Measurements from ENCODE around the gene PDXDC1.
"Not testable (repeated sequence)": the region's sequence is repeated elsewhere in the genome, so short reads cannot be mapped to it uniquely, and the experiment has no call there.

The PDXDC1 gene

GRCh38 chr16:14999845-15000244 lies 25.0 kb downstream of the PDXDC1 start:
- not testable (repeated sequence) for H2BK5ac ChIP-seq (ENCODE audit: low read depth, low read length, poor library complexity); H3K9ac ChIP-seq (ENCODE audit: low read length); H3K27me3 ChIP-seq (ENCODE audit: insufficient read depth, low read length); H2BK12ac ChIP-seq (ENCODE audit: low read length); H3K18ac ChIP-seq (ENCODE audit: low read length); H3K79me1 ChIP-seq (ENCODE audit: low read length); H3K4ac ChIP-seq (ENCODE audit: low read depth, low read length); H3K9me3 ChIP-seq (ENCODE audit: insufficient read depth, low read depth, low read length); H3K4me1 ChIP-seq (ENCODE audit: control insufficient read depth in 1 of 2, insufficient read depth in 2 of 2, low read length in 2 of 2); H3K27ac ChIP-seq (ENCODE audit: low read depth, low read length); H3K14ac ChIP-seq (ENCODE audit: low read length); H4K8ac ChIP-seq (ENCODE audit: low read depth, low read length); H2AK5ac ChIP-seq (ENCODE audit: low read length); H2AFZ ChIP-seq (ENCODE audit: insufficient read depth, low read length, poor library complexity); H3K79me2 ChIP-seq (ENCODE audit: control insufficient read depth, insufficient read depth, low read length, poor library complexity); H3K4me2 ChIP-seq (ENCODE audit: low read length); H3K4me3 ChIP-seq (ENCODE audit: low read depth, low read length); H4K12ac ChIP-seq (ENCODE audit: low read depth, low read length); H2BK120ac ChIP-seq (ENCODE audit: insufficient read depth, low read length, poor library complexity); H4K91ac ChIP-seq (ENCODE audit: low read depth, low read length); DNase-seq; H3K23ac ChIP-seq (ENCODE audit: low read length)
- peaks cover 13 to 15% of the 10 kb centered on the region in 2 experiments for H3K36me3 ChIP-seq (ENCODE audit: control insufficient read depth in 1 of 2, insufficient read depth in 2 of 2, low read length in 2 of 2)
- WGBS (ENCODE audit: extremely low coverage, insufficient coverage, insufficient read length), result no CpG with 5 or more reads among the region's 3 CpGs

- not testable (repeated sequence) for H4K12ac ChIP-seq (ENCODE audit: low read depth, low read length); H3K27ac ChIP-seq (ENCODE audit: low read depth, low read length); H3K4me2 ChIP-seq (ENCODE audit: low read length); H3K27me3 ChIP-seq (ENCODE audit: insufficient read depth, low read length); DNase-seq; H2AFZ ChIP-seq (ENCODE audit: insufficient read depth, low read length, poor library complexity); H2AK5ac ChIP-seq (ENCODE audit: low read length); H2BK12ac ChIP-seq (ENCODE audit: low read length); H2BK5ac ChIP-seq (ENCODE audit: low read depth, low read length, poor library complexity); H3K4ac ChIP-seq (ENCODE audit: low read depth, low read length); H2BK120ac ChIP-seq (ENCODE audit: insufficient read depth, low read length, poor library complexity); H3K23ac ChIP-seq (ENCODE audit: low read length); H3K9ac ChIP-seq (ENCODE audit: low read length); H3K79me1 ChIP-seq (ENCODE audit: low read length); H3K79me2 ChIP-seq (ENCODE audit: control insufficient read depth, insufficient read depth, low read length, poor library complexity); H3K9me3 ChIP-seq (ENCODE audit: insufficient read depth, low read depth, low read length); H3K18ac ChIP-seq (ENCODE audit: low read length); H4K8ac ChIP-seq (ENCODE audit: low read depth, low read length); H4K91ac ChIP-seq (ENCODE audit: low read depth, low read length); H3K4me3 ChIP-seq (ENCODE audit: low read depth, low read length); H3K4me1 ChIP-seq (ENCODE audit: control insufficient read depth in 1 of 2, insufficient read depth in 2 of 2, low read length in 2 of 2); H3K14ac ChIP-seq (ENCODE audit: low read length)
- WGBS (ENCODE audit: extremely low coverage, insufficient coverage, insufficient read length), result no CpG with 5 or more reads among the region's 3 CpGs
- H3K36me3 ChIP-seq (ENCODE audit: control insufficient read depth in 1 of 2, insufficient read depth in 2 of 2, low read length in 2 of 2), result peaks cover 18 to 22% of the 10 kb centered on the region in 2 experiments
These were observed 27.6 kb downstream of the PDXDC1 start for GRCh38 chr16:15002448-15002847.

DNA sequence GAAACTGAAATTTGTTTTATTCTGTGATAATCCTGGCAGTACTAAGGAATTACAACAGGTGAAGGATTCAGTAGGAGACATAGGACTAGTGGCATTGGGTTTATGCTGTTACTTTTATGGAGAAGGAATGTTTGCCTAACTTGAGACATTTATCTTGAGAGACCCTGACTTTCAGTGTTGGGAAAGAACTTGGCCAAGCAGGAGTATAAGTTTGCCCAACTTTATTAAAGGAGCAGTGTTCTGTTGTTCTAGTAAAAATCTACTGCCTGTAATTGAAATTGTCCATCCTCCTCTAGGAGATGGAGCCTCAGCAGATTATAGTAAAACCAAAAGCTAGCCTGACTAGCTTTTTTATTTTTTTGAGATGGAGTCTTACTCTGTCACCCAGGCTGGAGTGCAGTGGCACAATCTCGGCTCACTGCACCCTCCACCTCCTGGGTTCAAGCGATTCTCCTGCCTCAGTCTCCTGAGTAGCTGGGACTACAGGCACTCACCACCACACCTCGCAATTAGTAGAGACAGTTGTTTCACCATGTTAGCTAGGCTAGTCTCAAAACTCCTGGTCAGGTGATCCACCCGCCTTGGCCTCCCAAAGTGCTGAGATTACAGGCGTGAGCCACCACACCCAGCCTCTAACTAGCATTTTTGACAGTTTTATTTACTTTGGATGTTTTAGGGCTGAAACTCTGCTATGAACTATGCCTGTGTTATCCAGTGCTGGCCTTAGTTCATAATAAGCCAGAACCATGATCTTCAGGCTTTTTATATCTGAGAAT lies 30.7 kb downstream of the PDXDC1 start:
- not testable (repeated sequence) for H3K9me3 ChIP-seq (ENCODE audit: insufficient read depth, low read depth, low read length); H3K9ac ChIP-seq (ENCODE audit: low read length); H4K91ac ChIP-seq (ENCODE audit: low read depth, low read length); H2BK5ac ChIP-seq (ENCODE audit: low read depth, low read length, poor library complexity); H3K27ac ChIP-seq (ENCODE audit: low read depth, low read length); H3K79me2 ChIP-seq (ENCODE audit: control insufficient read depth, insufficient read depth, low read length, poor library complexity); H3K27me3 ChIP-seq (ENCODE audit: insufficient read depth, low read length); H3K4ac ChIP-seq (ENCODE audit: low read depth, low read length); H3K79me1 ChIP-seq (ENCODE audit: low read length); H3K23ac ChIP-seq (ENCODE audit: low read length); H4K8ac ChIP-seq (ENCODE audit: low read depth, low read length); H2BK12ac ChIP-seq (ENCODE audit: low read length); H2AK5ac ChIP-seq (ENCODE audit: low read length); H2AFZ ChIP-seq (ENCODE audit: insufficient read depth, low read length, poor library complexity); H2BK120ac ChIP-seq (ENCODE audit: insufficient read depth, low read length, poor library complexity); H3K4me1 ChIP-seq (ENCODE audit: control insufficient read depth in 1 of 2, insufficient read depth in 2 of 2, low read length in 2 of 2); H3K18ac ChIP-seq (ENCODE audit: low read length); H3K4me2 ChIP-seq (ENCODE audit: low read length); H4K12ac ChIP-seq (ENCODE audit: low read depth, low read length); H3K4me3 ChIP-seq (ENCODE audit: low read depth, low read length); DNase-seq; H3K14ac ChIP-seq (ENCODE audit: low read length)
- no CpG with 5 or more reads among the region's 5 CpGs for WGBS (ENCODE audit: extremely low coverage, insufficient coverage, insufficient read length)
- H3K36me3 ChIP-seq (ENCODE audit: control insufficient read depth in 1 of 2, insufficient read depth in 2 of 2, low read length in 2 of 2), result peaks cover 14 to 17% of the 10 kb centered on the region in 2 experiments

DNA sequence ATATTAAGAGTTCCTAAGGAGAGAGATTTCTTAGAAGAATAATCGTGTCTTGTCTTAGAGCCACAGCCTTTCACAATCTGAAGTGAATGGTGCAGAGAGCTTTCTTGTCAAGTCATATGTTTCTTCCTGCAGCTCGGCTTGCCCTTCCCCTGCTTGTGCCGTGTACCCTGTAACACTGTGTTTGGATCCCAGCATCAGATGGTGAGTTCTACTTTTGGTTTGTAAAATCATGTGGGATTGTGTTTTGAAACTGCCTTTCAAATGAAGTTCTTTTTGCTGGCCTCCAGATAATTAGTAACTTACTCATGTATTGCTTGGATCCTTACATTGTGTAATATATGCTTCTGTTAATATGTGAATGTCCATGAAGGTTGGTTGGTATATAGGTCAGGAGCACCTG lies 33.8 kb downstream of the PDXDC1 start:
- not testable (repeated sequence) for H2BK12ac ChIP-seq (ENCODE audit: low read length); H4K12ac ChIP-seq (ENCODE audit: low read depth, low read length); H3K9me3 ChIP-seq (ENCODE audit: insufficient read depth, low read depth, low read length); H2AK5ac ChIP-seq (ENCODE audit: low read length); H3K4me3 ChIP-seq (ENCODE audit: low read depth, low read length); H3K9ac ChIP-seq (ENCODE audit: low read length); H3K79me1 ChIP-seq (ENCODE audit: low read length); H4K8ac ChIP-seq (ENCODE audit: low read depth, low read length); H2BK120ac ChIP-seq (ENCODE audit: insufficient read depth, low read length, poor library complexity); H3K4ac ChIP-seq (ENCODE audit: low read depth, low read length); H3K23ac ChIP-seq (ENCODE audit: low read length); H3K27me3 ChIP-seq (ENCODE audit: insufficient read depth, low read length); H2BK5ac ChIP-seq (ENCODE audit: low read depth, low read length, poor library complexity); H3K27ac ChIP-seq (ENCODE audit: low read depth, low read length); H4K91ac ChIP-seq (ENCODE audit: low read depth, low read length); H3K4me2 ChIP-seq (ENCODE audit: low read length); H2AFZ ChIP-seq (ENCODE audit: insufficient read depth, low read length, poor library complexity); H3K79me2 ChIP-seq (ENCODE audit: control insufficient read depth, insufficient read depth, low read length, poor library complexity); DNase-seq; H3K18ac ChIP-seq (ENCODE audit: low read length); H3K14ac ChIP-seq (ENCODE audit: low read length); H3K4me1 ChIP-seq (ENCODE audit: control insufficient read depth in 1 of 2, insufficient read depth in 2 of 2, low read length in 2 of 2)
- peaks cover 18 to 24% of the 10 kb centered on the region in 2 experiments for H3K36me3 ChIP-seq (ENCODE audit: control insufficient read depth in 1 of 2, insufficient read depth in 2 of 2, low read length in 2 of 2)
- WGBS (ENCODE audit: extremely low coverage, insufficient coverage, insufficient read length), result no CpG with 5 or more reads among the region's 3 CpGs
